HepG2 (cell line): ENCODE measurements around the gene MAPK4. TPM values are rescaled to one million over a fixed set of nuclear protein-coding genes. Genes with fewer than 3 reads are reported as not detected.

Experiments used
- ATAC-seq: fragments of 200-7000 bp; cut with Tn5 transposase; 3 replicates; pipeline ENCODE4 v1.9.1; 2020; ENCODE audit warnings: mild to moderate bottlenecking, moderate library complexity
- BruUV-seq: library from RNA; stranded (reverse); fragments of 400-500 nt; replicated peaks from 2 replicates; lab custom pipeline; 2021; lab: Mats Ljungman, UMichigan
- CTCF ChIA-PET: fragments of 300-600 bp; formaldehyde crosslinking; extraction: SDS; loops from one replicate; lab custom pipeline; 2021; ENCODE audit warnings: low total read pairs, inconsistent platforms, low intra/inter-chr PET ratio; lab: Yijun Ruan, JAX
- POLR2A ChIA-PET: fragments of 350-600 bp; sonication (Branson Sonifier 250); formaldehyde crosslinking; loops from one replicate; lab custom pipeline; 2020; ENCODE audit warnings: antibody characterized with exemption, inconsistent platforms; lab: Yijun Ruan, JAX
- DNase-seq: peaks from one replicate; pipeline ENCODE4 v3.0.0-alpha.2; 2015; ENCODE audit warnings: low spot score
- FAIRE-seq: peaks from 3 replicates; lab custom pipeline; 2011; peaks lifted over from hg19 to GRCh38; lab: Jason Lieb, UNC
- H2AFZ ChIP-seq: one replicate; pipeline ENCODE4 v1.6.1; 2011; ENCODE audit warnings: low read length, inconsistent platforms
- H3K27ac ChIP-seq: fragments of 300-600 bp; 3 replicates; pipeline ENCODE4 v1.8.0; 2011; ENCODE audit warnings: mixed run types, mild to moderate bottlenecking, mixed read lengths, low read length, inconsistent platforms; ENCODE audit not compliant: insufficient read depth; ENCODE audit errors: extremely low read length
- H3K27me3 ChIP-seq, 2 experiments: fragments of 200-600 bp in 1 of 2; 2 replicates in 1 of 2; 3 replicates in 1 of 2; pipeline versions ENCODE4 v1.6.0 to v1.8.0; 2011; ENCODE audit warnings: low read length in 2 of 2, mild to moderate bottlenecking in 2 of 2, moderate library complexity in 2 of 2, inconsistent platforms in 1 of 2; ENCODE audit not compliant: insufficient read depth in 2 of 2, control insufficient read depth in 1 of 2
- H3K36me3 ChIP-seq, 2 experiments: fragments of 200-600 bp in 1 of 2; replicated peaks in 1 of 2; 2 replicates in 1 of 2; 3 replicates in 1 of 2; pipeline versions ENCODE4 v1.5.1 to v1.8.0; 2011; ENCODE audit warnings: low read length in 2 of 2, inconsistent platforms in 1 of 2; ENCODE audit not compliant: insufficient read depth in 2 of 2, control insufficient read depth in 1 of 2
- H3K4me1 ChIP-seq: 2 replicates; pipeline ENCODE4 v1.5.1; 2012; ENCODE audit warnings: low read length, inconsistent platforms; ENCODE audit not compliant: insufficient read depth
- H3K4me2 ChIP-seq: 2 replicates; pipeline ENCODE4 v1.6.0; 2011; ENCODE audit warnings: low read depth, low read length, inconsistent platforms
- H3K4me3 ChIP-seq, 3 experiments: fragments of 200-600 bp in 1 of 3; sonication (generic), shearing (Covaris generic) in 1 of 3; replicated peaks in 1 of 3; 2 replicates each; pipeline ENCODE4 v1.5.1; 2011 to 2016; ENCODE audit warnings: low read length in 3 of 3, inconsistent platforms in 2 of 3, low read depth in 2 of 3, mild to moderate bottlenecking in 2 of 3, control low read depth in 1 of 3, mixed read lengths in 1 of 3; ENCODE audit not compliant: insufficient read depth in 1 of 3
- H3K79me2 ChIP-seq: one replicate; pipeline ENCODE4 v1.6.1; 2011; ENCODE audit warnings: low read length, inconsistent platforms; ENCODE audit not compliant: insufficient read depth
- H3K9ac ChIP-seq: 2 replicates; pipeline ENCODE4 v1.6.0; 2011; ENCODE audit warnings: mild to moderate bottlenecking, low read depth, low read length, inconsistent platforms; ENCODE audit not compliant: insufficient read depth
- H3K9me3 ChIP-seq: 2 replicates; pipeline ENCODE4 v1.5.1; 2012; ENCODE audit warnings: mild to moderate bottlenecking, low read length
- H4K20me1 ChIP-seq: 2 replicates; pipeline ENCODE4 v1.6.0; 2011; ENCODE audit warnings: inconsistent platforms, mild to moderate bottlenecking, low read length, moderate library complexity; ENCODE audit not compliant: insufficient read depth
- TP53 ChIP-seq: sonication (generic); formaldehyde crosslinking; conservative IDR thresholded peaks from 2 replicates; pipeline ENCODE4 v1.4.0; 2020; ENCODE audit warnings: missing genetic modification reagents
- ZBTB38 ChIP-seq: sonication (generic); formaldehyde crosslinking; IDR thresholded peaks from 2 replicates; pipeline ENCODE4 v1.5.1; 2020; ENCODE audit warnings: mild to moderate bottlenecking, missing genetic modification reagents
- WGBS: methylation state at CpG from one replicate; pipeline ENCODE4 v1.1.6; 2017; ENCODE audit warnings: low lambda C conversion rate; 5-methylcytosine and 5-hydroxymethylcytosine counted together
- in situ Hi-C: cut with HindIII; loops from 2 replicates; pipeline ENCODE4 v1.10.0; 2017; ENCODE audit warnings: low pct_unique_long_range_greater_than_20kb; ENCODE audit not compliant: extremely low pct_ligation_motif_present
- intact Hi-C: fragments of 100-400 bp; cut with micrococcal nuclease; formaldehyde crosslinking; loops from one replicate; pipeline ENCODE4 v1.10.0; 2022; ENCODE audit not compliant: unreplicated experiment
- polyA plus RNA-seq, 8 experiments: library from polyadenylated mRNA; depleted of rRNA in 3 of 8; stranded (reverse) in 7 of 8; unstranded in 1 of 8; fragments of >200 nt; fragmentation: Illumina TruSeq in 4 of 8; extraction: Trizol in 4 of 8; gene quantifications; 2 replicates each; pipeline versions ENCODE4 v1.2.1 to v1.2.3, GENCODE V29; 2011 to 2016; ENCODE audit warnings: low read depth in 4 of 8, missing spikeins in 1 of 8, mixed read lengths in 1 of 8; ENCODE audit not compliant: insufficient read depth in 1 of 8
- total RNA-seq, 5 experiments: library from RNA; depleted of rRNA; stranded (reverse); fragments of >200 nt; fragmentation: Illumina TruSeq; extraction: Trizol; gene quantifications; 2 replicates each; pipeline ENCODE4 v1.2.3, GENCODE V29; 2016; ENCODE audit warnings: low read depth in 1 of 5
- TF ChIP-seq, protein P1 (sequence below): IDR thresholded peaks from 2 replicates; pipeline ENCODE4 v1.6.1; 2018; ENCODE audit warnings: missing genetic modification reagents, mild to moderate bottlenecking, missing compliant biosample characterization
- TF ChIP-seq, protein P2 (sequence below): sonication (generic); formaldehyde crosslinking; IDR thresholded peaks from 2 replicates; pipeline ENCODE4 v1.4.0; 2020; ENCODE audit warnings: missing genetic modification reagents, borderline replicate concordance

The MAPK4 gene
- total and polyA plus RNA-seq, 2 of the 13 experiments (the other 11 are each of a cell fraction or from before 2014, with no cell fraction given), result not detected

GRCh38 chr18:50518787-50519546 lies 40.9 kb upstream of the MAPK4 start:
- no TSS peak for BruUV-seq
- CTCF ChIA-PET, result no interaction called here
- Histone ChIP-seq H3K9me3 (no peaks in the 10 kb centered on the region), H3K4me1 (no peaks in the 10 kb centered on the region), H3K27ac (no peak overlapping the region), H4K20me1 (no peaks in the 10 kb centered on the region), H3K36me3 (no peaks in the 10 kb centered on the region), H3K79me2 (no peaks in the 10 kb centered on the region), H3K27me3 (0 out of 5 replicates have a peak, but pooled peaks cover 0 to 7% of the 10 kb centered on the region in 2 experiments), H3K4me2 (no peak overlapping the region), H3K9ac (no peak overlapping the region), H2AFZ (no peak overlapping the region), H3K4me3 (no peak overlapping the region)
- POLR2A ChIA-PET, result no interaction called here
- no peak for ATAC-seq
- no peak for FAIRE-seq
- 52% methylated on average over 4 of the region's 4 CpGs for WGBS
- intact Hi-C loops (no loop called here), in situ Hi-C loops (loop anchor here (5.0 to 10.0 kb wide), 2 partner anchors 123 to 266 kb away; no protein-coding TSS in a partner anchor)
- DNase-seq, result no peak
- TF ChIP-seq ZBTB38, result no peak
- TF ChIP-seq, protein P1, sequence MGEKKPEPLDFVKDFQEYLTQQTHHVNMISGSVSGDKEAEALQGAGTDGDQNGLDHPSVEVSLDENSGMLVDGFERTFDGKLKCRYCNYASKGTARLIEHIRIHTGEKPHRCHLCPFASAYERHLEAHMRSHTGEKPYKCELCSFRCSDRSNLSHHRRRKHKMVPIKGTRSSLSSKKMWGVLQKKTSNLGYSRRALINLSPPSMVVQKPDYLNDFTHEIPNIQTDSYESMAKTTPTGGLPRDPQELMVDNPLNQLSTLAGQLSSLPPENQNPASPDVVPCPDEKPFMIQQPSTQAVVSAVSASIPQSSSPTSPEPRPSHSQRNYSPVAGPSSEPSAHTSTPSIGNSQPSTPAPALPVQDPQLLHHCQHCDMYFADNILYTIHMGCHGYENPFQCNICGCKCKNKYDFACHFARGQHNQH (CRISPR knock-in tag), result no peak
- TF ChIP-seq, protein P2, sequence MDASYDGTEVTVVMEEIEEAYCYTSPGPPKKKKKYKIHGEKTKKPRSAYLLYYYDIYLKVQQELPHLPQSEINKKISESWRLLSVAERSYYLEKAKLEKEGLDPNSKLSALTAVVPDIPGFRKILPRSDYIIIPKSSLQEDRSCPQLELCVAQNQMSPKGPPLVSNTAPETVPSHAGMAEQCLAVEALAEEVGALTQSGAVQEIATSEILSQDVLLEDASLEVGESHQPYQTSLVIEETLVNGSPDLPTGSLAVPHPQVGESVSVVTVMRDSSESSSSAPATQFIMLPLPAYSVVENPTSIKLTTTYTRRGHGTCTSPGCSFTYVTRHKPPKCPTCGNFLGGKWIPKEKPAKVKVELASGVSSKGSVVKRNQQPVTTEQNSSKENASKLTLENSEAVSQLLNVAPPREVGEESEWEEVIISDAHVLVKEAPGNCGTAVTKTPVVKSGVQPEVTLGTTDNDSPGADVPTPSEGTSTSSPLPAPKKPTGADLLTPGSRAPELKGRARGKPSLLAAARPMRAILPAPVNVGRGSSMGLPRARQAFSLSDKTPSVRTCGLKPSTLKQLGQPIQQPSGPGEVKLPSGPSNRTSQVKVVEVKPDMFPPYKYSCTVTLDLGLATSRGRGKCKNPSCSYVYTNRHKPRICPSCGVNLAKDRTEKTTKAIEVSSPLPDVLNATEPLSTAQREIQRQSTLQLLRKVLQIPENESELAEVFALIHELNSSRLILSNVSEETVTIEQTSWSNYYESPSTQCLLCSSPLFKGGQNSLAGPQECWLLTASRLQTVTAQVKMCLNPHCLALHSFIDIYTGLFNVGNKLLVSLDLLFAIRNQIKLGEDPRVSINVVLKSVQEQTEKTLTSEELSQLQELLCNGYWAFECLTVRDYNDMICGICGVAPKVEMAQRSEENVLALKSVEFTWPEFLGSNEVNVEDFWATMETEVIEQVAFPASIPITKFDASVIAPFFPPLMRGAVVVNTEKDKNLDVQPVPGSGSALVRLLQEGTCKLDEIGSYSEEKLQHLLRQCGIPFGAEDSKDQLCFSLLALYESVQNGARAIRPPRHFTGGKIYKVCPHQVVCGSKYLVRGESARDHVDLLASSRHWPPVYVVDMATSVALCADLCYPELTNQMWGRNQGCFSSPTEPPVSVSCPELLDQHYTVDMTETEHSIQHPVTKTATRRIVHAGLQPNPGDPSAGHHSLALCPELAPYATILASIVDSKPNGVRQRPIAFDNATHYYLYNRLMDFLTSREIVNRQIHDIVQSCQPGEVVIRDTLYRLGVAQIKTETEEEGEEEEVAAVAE (CRISPR knock-in tag), result no peak
- no peak for TF ChIP-seq TP53 (CRISPR knock-in tag)
